HG02678 (cell line): Measurements from ENCODE around the gene CABLES2.
A peak's percentile ranks its signal among the peaks of the same experiment; 100 is the strongest.

Experiments
- ATAC-seq: cut with Tn5 transposase; IDR thresholded peaks from one replicate; pipeline ENCODE4 v1.9.1; 2021; ENCODE audit warnings: mild to moderate bottlenecking, moderate library complexity; ENCODE audit not compliant: unreplicated experiment

The CABLES2 gene

GRCh38 chr20:62352402-62353288, 54.4 kb downstream of the CABLES2 start:
- ATAC-seq: no peak

DNA sequence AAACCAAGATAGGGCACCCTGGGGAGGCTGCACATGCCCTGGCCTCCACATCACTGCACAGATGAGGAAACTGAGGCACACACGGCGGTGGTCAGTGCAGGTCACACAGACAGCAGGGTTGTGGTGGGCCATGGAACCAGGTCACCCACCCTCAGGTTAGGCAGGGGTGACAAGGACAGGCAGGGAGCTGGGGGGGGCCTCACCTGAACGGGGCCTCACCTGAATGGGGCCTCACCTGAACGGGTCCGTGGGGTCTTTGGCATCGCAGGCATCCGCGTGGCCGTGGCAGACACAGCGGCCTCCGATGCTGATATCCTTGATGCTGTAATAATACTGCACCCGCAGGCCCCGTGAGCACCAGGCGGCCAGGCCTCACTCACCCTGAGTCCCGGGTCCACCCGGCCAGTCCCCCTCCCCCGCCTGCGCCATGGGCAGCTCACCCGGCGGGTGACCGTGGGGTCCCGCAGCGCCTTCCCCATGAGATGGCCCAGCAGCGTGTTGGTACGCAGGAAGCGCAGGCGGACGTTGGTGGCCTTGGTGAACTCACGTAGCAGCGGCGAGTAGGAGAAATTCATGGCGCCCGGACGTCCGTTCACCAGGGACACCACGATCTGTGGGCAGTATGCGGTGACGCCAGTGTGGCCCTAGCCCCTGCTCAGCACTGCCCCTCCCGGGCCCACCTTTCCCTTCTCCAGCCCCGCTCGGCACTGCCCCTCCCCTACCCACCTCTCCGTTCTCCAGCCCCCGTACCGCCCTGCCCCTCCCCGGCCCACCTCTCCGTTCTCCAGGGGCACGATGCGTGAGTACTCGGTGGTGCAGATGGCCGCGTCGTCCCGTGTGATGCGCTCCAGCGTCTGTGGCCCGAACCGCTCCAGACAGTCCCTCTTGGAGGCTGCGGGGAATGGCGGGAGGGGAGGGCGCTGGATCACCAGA, 55.4 kb downstream of the CABLES2 start:
- no peak for ATAC-seq

DNA sequence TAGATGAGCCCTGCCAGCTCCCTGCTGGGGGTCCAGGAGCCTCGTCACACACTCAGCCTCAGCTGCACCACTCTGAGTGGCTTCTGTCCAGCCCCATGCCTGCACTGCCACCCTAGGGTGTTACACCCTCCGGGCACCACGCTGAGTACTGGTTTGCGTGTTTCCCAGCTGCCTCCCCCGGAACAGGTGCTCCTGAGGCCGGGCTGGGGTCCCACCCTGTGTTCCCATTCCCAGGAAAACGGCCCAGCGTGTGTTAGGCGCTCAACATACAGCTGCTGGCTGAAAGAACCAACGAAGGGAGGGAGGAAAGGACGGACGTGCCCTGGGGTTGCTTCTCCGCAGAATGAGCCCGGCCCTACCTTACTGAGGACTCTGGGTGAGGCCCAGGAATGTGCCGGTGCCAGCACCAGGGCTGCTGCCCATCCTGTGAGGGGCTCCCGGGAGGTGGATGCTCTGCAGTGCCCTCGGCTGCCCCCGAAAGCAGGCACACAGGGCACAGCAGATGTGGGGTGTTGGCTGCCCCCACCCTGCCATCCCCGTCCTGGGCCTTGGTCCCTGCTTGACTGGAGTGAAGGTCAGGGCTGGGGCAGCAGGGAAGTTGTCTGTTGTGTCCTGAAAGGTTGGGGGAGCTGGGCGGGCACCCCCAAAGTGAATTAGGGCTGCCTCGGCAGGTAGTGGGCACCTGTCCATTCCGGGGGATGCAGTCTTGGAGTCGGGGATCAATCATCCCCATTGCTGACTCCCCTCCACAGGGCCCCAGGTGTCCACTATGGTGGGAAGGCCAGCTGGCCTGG, 56.3 kb downstream of the CABLES2 start:
- ATAC-seq: no peak

- ATAC-seq: no peak
Measured at GRCh38 chr20:62350098-62350628, 56.9 kb downstream of the CABLES2 start.

DNA sequence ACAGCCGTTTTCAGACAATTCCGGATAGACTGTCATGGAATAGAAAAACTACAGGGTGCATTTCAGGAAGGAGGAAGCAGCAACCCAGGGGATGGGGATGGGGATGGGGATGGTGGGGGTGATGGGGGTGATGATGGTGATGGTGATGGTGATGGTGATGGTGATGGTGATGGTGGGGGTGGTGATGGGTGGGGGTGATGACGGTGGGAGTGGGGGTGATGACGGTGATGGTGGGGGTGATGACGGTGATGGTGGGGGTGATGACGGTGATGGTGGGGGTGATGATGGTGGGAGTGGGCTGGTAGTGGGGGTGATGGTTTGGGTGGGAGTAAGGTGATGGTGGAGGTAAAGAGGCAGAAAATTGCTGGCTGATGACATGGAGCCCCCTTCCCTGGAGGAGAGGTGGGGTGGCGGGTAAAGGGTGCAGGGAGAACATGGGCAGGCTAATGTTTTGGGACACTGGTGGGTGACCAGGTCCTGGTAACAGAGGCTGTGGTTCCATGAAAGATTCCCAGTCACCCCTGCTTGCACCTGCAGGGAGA, 57.5 kb downstream of the CABLES2 start:
- no peak for ATAC-seq

DNA sequence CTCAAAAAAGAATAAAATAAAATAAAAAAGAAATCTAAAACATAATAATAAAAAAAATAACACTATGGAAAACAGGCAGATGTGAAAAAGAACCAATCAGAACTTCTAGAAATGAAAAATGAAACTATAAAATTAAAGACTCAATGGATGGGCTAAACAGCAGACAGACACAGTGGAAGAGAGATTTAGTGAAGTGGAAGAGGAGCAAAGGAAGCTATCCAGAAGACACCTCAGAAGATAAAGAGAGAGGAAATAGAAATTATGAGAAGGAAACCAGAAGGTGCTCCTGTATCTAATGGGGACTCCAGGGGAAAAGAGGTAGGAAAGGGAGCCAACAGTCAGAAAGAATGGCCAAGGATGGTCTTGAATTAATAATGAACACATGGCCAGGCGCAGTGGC, 58.5 kb downstream of the CABLES2 start:
- no peak for ATAC-seq

GRCh38 chr20:62347445-62347844, 59.6 kb downstream of the CABLES2 start:
- no peak for ATAC-seq

GRCh38 chr20:62347151-62347404, 60.0 kb downstream of the CABLES2 start:
- no peak for ATAC-seq

DNA sequence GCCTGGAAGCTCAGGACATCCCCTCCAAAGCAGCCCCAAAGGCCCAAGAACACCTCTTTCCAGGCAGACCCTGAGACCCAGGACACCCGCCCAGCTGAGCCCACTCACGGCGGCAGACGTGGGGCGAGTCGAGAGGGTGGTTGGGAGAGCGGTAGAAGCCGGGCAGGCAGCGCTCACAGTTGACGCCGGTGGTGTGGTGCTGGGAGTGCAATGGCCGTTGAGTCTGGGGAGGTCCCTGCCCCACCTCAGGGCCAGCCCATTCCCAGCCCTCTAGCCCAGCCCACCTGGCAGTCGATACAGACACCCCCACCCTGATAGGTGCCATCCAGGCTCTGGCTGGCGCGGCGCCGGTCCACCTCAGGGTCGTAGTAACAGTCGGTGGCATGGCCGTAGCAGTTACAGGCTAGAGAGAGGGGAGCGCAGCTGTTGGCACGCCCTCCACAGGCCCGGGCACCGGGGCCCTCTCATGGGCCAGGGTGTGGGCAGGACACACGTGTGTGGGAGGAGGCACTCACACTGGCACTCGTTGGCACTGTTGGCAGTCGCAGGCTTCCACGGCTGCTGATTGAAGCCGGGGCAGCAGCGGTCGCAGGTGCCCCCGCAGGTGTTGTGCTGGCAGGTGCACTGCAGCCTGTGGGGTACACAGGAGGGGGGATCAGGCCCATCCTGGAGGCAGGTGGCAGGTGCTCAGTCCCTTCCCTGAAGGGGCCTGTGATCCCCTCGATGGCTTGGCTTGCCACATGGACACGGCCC, 60.5 kb downstream of the CABLES2 start:
- ATAC-seq: no peak

DNA sequence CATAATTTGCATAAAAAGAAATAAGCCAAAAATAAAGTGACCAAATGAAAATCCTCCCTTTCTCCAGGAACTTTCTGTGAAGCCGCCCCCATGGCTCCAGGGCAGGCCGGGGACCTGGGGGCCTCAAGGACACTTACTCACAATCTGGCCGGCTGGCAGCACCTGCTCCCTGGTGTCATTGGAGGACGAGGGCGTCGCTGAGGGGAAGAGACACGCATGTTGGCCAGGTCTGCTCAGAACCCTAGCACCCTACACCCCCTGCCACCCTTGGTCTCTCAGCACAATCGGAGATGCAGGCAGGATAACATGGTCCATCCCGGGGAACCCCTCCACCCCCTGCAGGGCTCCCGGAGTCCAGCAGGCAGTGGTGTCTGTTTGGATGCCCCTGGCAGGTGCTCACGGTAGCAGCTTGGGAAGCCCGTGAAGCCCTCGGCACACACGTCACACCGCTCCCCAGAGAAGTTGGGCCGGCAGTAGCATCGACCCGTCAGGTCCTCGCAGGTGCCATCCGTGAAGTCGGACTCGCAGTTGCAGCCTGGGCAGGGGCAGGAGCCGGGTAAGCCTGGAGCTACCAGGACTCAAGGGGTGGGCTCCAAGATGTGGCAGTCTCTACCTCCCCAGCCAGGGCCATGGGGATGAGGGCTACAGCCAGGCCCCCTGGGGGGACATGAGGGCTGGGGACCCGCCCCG, 61.3 kb downstream of the CABLES2 start:
- no peak for ATAC-seq

GRCh38 chr20:62344782-62345181, 62.3 kb downstream of the CABLES2 start:
- no peak for ATAC-seq

- ATAC-seq: no peak
Measured at GRCh38 chr20:62344092-62344491, 63.0 kb downstream of the CABLES2 start.

GRCh38 chr20:62342910-62343309, 64.2 kb downstream of the CABLES2 start:
- ATAC-seq: no peak

GRCh38 chr20:62339647-62340062, 67.4 kb downstream of the CABLES2 start:
- ATAC-seq: peak; percentile 63
